GM19463 (cell line): Measurements from ENCODE around the gene CLDN6.
"Not testable (repeated sequence)": the region's sequence is repeated elsewhere in the genome, so short reads cannot be mapped to it uniquely, and the experiment has no call there.

Source experiments
- ATAC-seq: cut with Tn5 transposase; IDR thresholded peaks from one replicate; pipeline ENCODE4 v1.9.1; 2021; ENCODE audit warnings: mild to moderate bottlenecking, moderate library complexity; ENCODE audit not compliant: unreplicated experiment

CLDN6 gene

DNA sequence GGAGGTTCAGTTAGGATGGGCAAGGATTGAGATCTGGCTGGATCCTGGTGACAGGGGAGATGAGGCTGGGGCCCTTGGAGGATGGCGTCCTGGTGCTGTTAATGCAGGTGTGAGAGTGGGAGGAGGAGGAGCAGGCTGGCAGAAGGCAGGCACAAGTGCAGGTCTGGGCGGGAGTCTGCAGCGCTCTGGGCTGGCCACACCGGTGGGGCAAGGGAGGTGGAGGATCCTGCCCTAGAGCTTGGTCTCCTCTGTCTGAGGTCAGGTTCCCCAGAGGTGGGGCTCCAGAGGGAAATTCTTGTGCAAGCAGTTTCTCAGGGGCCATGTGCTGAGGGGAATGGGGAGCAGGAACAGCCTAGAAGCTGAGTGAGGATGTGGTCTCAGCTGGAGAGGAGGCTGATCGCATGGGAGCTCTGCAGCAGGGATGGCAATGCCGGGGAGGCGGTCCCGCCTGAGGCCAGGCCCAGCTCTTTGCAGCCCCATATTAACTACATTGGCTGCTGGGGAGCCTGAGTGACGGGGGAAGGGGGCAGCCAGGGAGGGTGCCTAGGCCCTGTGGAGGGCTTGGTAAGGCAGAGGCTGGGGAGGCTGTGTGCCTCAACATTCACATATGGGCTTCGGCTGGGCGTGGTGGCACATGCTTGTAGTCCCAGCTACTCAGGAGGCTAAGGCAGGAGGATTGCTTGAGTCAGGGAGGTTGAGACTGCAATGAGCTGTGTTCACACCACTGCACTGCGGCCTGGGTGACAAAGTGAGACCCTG, 34.8 kb upstream of the CLDN6 start:
- ATAC-seq, result not testable (repeated sequence)

DNA sequence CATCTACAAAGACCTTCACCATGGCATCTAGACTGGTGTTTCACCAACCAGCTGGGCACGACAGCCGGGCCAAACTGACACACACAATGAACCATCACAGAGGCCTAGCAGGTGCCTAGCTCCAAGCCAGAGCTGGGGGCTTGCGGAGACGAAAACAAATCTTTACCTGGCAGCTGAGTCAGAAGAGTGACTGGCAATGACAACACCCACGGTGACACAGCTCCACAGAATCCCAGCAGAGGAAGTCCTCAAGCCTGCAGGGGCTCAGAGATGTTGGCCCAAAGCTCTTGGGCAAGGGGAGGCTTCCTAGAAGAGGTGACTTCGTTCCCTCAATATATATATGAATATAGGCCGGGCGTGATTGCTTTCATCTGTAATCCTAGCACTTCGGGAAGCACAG, 33.5 kb upstream of the CLDN6 start:
- ATAC-seq, result no peak

DNA sequence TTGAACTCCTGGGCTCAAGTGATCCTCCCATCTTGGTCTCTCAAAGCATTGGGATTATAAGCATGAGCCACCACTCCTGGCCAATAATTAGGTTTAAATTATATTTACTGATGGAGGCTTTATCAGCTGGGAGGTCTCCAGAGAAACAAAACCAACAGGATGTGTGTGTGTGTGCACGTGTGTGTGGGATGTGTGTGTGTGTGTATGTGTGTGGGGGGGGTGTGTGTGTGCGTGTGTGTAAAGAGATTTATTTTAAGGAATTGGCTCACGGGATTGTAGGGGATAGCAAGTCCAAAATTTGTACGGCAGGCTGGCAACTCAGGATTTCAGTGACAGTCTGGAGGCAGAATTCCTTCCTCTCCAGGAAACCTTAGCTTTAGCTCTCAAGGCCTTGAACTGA, 33.0 kb upstream of the CLDN6 start:
- no peak for ATAC-seq

DNA sequence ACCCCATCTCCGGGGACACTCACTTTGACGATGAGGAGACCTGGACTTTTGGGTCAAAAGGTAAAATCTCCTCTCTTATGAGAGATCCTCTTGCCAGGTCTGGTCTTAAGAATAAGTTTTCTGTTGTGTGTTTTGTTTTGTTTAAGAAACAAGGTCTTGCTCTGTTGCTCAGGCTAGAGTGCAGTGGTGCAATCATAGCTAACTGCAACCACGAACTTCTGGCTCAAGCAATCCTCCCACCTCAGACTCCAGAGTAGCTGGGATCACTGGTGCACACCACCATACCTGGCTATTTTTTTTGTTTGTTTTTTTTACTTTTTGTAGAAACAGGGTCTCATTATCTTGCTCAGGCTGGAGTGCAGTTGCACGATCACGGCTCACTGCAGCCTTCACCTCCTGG, 32.5 kb upstream of the CLDN6 start:
- no peak for ATAC-seq

DNA sequence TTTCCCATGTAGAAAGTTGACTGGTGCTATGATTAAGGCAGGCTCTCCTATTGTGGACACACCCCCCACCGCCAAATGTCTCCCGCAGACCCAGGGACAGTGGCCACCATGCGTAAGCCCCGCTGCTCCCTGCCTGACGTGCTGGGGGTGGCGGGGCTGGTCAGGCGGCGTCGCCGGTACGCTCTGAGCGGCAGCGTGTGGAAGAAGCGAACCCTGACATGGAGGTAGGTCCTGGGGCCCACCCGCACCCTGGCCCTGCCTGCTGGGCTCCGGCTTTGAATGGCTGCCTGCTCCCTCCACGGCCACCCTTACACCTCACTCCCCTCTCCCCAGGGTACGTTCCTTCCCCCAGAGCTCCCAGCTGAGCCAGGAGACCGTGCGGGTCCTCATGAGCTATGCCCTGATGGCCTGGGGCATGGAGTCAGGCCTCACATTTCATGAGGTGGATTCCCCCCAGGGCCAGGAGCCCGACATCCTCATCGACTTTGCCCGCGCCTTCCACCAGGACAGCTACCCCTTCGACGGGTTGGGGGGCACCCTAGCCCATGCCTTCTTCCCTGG, 32.0 kb upstream of the CLDN6 start:
- no peak for ATAC-seq

DNA sequence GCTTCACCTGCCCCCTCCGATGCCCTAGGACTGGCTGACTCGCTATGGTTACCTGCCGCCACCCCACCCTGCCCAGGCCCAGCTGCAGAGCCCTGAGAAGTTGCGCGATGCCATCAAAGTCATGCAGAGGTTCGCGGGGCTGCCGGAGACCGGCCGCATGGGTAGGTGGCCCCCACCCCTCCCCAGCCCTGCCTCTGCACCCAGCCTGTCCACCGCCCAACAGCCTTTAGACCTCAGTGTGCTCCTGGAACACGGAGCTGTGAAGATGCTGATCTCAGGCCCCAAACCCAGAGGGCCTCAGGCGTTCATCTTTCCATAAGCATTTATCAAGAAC, 29.4 kb upstream of the CLDN6 start:
- ATAC-seq, result no peak

DNA sequence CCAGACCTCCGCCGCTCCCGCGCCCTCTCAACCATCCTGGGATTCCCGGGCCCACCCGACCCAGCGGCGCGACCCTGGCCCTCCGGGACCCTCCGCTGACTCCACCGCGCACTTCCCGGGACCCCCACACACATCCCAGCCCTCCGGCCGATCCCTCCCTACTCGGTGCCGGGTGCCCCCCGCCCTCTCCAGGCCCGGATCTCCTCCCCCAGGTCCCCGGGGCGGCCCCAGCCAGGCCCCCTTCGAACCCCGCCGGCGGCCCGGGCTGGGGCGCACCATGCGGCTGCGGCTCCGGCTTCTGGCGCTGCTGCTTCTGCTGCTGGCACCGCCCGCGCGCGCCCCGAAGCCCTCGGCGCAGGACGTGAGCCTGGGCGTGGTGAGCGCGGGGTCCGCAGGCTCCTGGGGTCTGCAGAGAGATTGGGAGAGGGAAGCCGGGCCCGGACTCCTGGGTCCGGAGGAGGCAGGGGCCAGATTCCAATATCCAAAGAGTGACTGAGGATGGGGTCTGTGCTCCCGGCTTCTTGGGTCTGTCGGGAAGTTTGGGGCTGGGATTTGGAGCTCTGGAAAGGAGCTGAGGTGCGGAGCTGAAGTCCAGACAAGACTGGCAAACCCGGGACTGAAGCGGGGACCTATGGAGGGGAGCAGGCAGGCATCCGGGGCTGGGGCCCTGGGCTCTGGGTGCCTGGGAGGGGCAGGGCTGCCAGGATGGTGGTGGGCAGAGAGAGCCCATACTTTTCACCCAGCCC, 28.8 kb upstream of the CLDN6 start:
- ATAC-seq, result no peak

DNA sequence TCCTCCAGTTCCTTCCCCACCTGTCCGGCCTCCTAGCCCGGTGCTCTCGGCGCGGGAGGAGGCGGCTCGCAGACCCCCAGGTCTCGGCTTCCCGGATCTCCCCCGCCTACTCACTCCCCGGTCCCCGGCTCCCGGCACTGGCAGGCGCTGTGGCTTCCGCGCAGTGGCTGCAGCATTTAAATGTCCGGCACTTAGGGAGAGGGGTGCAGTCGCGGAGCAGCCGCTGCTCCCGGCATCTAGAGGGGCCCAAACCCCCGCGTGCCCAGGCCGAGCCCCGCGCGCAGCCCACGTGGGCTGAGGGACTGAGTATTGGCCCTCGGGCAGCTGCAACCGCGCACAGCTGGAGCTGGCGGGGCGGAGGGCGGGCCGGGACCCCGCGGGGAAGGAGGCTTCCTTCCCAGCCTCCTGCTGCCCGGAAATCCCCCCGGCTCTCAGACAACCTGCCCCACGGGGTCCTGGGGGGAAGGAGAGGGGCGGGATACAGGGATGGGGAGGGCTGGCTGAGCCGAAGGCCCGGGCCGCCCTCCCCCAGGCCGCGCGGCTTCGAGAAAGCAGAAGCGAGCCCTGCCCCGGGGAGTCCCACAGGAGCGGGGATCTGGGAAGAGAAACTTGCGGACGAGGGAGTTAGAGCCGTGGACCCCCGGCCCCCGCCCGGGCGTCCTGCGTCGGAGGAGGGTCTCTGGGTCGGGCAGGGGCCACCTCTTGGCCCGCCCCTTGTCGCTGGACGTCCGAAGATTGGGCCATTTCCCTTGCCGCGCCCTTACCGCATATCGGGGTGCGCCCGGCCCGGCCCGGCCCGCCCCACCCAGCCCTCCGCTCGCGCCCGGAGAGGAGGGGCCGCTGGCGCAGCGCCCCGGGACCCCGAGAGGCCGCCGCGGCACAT, 28.0 kb upstream of the CLDN6 start, which contains the start of gene MMP25:
Gene MMP25 (plus strand): TSS at position 804 of the 883 bp plus-strand sequence. CDS start 357 bp downstream, outside the sequence.
- no peak for ATAC-seq

DNA sequence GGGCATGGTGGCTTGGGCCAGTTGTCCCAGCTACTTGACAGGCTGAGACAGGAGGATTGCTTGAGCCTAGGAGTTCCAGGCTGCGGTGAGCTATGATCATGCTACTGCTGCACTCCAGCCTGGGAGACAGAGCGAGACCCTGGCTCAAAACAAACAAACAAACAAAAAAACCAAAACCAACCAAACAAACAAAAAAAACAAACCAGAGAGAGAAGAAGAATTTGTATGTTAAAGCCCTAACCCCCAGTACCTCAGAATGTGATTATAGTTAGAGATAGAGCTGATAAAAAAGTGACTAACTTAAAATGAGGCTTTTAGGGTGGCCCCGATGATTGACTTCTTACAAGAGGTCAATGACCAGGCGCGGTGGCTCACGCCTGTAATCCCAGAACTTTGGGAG, 26.7 kb upstream of the CLDN6 start:
- ATAC-seq, result no peak

DNA sequence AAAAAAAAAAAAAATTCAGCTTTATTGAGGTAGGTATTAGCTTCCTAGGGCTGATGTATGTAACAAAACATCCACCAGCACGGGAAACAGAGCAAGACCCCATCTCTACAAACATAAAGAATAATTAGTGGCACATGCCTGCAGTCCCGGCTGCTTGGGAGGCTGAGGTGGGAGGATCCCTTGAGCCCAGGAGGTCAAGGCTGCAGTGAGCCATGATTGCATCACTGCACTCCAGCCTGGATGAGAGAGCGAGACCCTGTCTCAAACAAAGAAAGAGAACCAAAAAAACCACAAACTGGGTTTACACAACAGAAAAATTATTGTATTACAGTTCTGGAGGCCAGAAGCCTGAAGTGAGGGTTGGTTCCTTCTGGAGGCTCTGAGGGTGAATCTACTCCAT, 24.4 kb upstream of the CLDN6 start:
- no peak for ATAC-seq

DNA sequence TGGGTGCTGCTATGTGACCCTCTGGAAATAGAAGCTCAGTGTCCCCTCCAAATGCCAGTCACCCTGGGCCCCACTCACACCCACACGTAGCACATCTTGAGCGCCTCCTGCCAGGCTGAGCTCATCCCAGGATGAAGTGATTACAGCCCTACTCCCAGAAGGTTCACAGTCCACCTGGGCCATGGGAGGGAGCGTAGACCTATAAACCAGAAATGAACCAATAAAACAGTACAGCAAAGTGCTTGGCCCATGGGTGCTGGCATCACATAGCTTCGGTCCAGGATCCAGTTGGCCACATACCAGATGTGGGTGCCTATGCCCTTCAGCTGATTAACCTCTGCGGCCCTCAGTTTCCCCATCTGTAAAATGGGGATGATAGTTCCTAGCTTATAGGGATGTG, 20.9 kb upstream of the CLDN6 start:
- no peak for ATAC-seq

DNA sequence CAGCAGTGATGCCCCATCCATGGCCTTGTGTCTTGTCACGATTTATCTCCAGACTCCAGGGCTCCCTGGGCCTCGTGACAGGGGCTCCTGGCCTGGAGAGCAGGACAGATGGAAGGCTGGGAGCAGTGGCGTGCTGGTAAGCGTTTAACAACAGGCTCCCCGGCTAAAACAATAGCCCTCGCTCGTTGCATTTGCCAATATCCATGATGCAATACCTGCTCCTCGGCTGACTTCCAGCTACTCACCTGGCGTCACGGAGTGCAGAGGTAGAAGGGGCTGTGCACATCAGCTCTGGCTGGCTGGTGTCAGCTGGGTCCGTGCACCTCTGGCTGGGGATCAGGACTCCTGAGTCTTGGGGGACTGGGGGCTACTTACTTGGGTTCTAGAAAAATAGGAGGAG, 20.3 kb upstream of the CLDN6 start:
- ATAC-seq, result no peak

DNA sequence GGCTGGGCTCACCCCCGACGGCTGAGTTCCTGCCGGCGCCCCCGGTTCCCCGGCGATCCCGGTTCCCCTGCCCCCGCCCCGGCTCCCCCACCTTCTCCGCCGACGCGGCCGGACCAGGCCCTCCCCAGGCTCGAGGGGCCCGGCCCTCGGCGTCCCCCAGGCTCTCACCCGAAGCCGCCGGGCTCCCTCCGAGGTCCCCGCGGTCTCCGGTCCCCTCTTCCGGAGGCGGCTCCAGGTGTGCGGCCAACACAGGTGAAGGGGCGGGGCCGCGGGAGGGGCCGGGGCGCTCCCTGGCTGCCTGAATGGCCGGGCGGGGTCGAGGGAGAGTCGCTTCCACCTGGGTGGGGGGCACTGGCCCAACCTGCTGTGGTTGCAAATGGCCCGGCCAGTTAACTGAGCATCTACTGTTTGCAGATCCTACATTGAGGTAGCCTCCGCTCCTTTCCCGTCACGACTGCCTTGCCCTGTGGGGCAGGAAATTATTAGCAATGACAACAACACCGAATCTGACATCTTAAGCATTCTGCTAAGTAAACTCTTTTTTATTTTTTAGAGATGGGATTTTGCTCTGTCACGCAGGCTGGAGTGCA, 18.8 kb upstream of the CLDN6 start, which contains the start of gene BICDL2:
Gene BICDL2 (minus strand): TSS at position 219 of the 590 bp plus-strand sequence. CDS start 1,448 bp downstream, outside the sequence.
- ATAC-seq, result no peak

DNA sequence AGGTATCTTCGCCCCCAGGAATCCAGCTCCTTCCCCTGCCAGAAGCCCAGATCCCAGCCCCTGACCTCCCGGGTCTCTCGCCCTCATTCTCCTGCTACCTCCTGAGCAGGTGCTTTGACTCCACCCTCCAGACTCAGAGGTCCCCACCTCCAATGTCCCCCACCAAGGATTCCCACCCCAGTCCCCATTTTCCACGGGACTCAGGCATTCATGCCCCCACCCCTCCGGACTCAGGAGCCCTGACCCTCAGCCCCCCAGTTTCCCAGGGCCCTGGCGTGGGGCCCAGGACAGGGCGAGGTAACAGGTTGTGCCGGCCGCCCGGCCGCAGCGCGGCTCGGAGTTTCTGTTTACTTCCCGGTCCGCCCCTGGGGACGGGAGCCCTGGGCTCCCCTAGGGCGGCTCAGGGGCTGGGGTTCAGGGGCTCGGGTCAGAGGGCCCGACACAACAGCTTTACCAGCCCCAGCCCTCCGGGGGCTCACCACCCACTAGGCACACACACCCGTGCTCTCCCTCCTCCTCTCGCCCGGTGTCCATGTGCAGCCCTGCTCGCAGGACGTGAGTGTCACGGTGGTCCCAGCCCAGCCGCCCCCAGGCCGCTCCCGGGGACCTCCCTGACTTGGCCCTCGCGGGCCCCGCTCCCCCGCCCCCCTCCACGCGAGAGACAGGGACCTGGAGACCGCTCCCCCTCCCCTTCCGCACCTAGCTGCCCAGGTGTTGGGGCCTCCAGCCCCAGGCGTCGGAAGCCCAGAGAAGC, 18.2 kb upstream of the CLDN6 start:
- ATAC-seq, result no peak

DNA sequence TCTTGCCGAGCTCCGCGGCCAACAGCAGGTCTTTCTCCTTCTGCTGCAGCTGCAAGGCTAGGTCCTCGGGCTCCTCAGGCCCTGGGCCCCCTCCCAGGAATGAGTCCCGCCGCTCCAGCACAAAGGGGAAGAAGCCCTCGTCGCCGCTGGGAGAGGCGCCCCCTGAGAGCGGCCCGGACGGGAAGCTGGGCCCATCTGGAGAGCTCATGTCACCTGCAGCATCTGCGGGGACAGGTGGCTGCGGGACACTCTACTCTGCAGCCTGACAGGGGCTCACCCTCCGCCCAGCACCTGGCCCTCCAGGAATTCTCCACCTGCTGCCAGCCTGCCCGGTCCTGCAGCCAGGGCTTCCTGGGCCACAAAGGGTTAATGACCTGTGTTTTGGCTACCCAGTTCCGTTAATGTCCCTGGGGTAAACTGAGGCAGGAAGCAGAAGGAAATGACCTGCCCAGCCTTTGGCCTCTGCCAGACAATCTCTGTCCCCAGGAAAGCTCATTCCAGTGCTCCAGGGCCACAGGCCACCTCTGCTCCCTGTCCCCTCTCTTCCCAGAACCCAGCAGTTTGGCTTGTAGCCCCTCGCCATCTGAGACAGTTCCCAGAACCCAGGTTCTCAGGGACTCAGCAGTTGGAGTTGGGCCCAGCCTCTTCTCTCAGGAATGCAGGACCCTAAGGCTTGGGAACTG, 17.4 kb upstream of the CLDN6 start:
- ATAC-seq, result no peak

DNA sequence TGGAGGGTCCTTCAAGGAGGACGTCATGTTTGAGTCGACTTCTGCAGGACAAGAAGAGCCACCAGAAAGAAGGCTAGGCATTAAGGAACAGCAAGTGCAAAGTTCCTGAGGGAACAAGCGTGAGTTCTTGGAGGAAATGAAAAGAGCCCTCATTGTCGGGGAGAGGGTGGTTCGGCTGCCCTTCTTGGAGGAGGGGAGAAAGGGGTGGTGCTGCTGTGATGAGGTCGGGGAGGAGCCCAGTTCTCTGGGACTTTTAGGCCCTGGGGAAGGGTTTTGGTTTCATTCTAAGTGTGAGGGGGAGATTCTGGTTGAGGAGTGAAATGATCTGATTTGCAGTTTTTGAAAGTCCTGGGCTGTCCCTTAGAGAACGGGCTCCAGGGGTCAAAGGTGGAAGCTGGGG, 14.6 kb upstream of the CLDN6 start:
- no peak for ATAC-seq

DNA sequence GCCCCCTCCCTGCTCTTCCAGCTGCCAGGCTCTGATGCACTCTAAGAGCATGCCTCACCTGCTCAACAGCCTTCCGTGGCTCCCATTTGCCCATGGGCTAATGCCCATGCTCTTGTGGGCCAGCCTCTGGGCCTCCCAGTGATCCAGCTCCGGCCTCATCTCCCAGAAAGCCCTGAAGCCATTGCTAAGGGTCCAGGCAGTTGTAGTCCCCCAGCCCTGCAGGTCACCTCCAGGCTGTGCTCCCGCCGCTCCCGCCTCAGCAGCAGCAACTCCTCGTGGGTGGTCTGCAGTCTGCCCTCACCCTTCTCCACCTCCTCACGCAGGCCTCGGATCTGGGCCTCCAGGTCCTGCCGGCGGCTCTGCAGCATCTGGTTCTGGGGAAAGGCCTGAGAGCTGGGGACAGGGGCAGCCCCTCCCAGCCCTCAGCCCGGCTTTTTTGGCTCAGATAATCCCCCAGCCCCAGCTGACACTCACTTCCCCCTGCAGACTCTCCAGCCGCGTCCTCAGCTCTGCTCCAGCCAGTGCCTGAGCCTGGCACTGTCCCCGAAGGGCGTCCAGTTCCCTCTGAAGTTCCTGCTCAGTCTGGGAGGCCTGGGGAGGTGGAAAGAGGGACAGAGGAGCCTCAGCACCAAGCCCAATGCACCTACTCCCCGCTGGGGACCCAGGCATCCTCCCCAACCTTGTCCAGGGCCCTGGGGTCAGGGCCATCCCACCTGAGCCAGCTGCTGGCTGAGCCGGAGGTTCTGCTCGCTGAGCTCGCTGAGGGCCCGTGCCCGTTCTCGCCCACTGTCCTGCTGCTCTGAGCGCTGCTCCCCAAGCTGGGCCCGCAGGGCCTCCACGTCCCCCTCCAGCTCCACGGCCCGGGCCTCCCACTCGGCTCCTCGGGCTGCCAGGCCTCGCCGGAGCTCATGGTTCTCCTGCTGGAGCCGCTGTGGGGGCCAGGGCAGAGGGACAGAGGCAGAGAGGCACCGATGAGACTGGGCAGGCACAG, 12.5 kb upstream of the CLDN6 start:
- no peak for ATAC-seq
